Measurements from ENCODE around the gene VIL1. TPM values are rescaled to one million over a fixed set of nuclear protein-coding genes. Genes with fewer than 3 reads are reported as not detected.

VIL1 gene
- total and polyA plus RNA-seq, 2 of the 8 experiments (the other 6 are each of a cell fraction or from before 2014, with no cell fraction given), result 6.2 to 7.0 TPM

DNA sequence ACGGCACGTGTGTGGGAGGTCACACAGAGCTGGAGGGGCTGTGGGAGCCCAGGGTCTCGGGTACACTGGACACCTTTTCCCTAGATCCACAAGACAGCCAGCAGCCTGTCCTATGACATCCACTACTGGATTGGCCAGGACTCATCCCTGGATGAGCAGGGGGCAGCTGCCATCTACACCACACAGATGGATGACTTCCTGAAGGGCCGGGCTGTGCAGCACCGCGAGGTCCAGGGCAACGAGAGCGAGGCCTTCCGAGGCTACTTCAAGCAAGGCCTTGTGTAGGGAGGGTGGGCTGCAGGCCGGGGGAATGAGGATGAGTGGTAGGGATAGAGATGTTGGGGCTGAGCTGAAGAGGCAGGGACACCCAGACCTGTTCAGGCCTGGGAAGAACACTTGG is 6.6 kb downstream of the VIL1 start:
- H3K27me3 ChIP-seq (replicated peaks in 1 of 4; ENCODE audit: control insufficient read depth in 3 of 4, extremely low read depth in 1 of 4, insufficient read depth in 3 of 4, low read length in 3 of 4), result no peaks in the 10 kb centered on the region
- no peak overlapping the region for H2BK5ac ChIP-seq (ENCODE audit: low read depth, low read length)
- no peak overlapping the region for H3K18ac ChIP-seq (ENCODE audit: extremely low read depth, low read length)
- no peak overlapping the region for H2AK5ac ChIP-seq (ENCODE audit: low read depth, low read length)
- H3K79me1 ChIP-seq (ENCODE audit: low read depth, low read length), result no peaks in the 10 kb centered on the region; the same call in 1 of the 2 replicates
- no peaks in the 10 kb centered on the region for H3K23me2 ChIP-seq (ENCODE audit: low read depth, low read length)
- no peak overlapping the region for H3K23ac ChIP-seq (ENCODE audit: insufficient read length)
- TF ChIP-seq BRCA1 (IDR thresholded peaks at IDR 0.05; ENCODE audit: low read depth, low read length), result no peak
- no peak for TF ChIP-seq SIX5 (IDR thresholded peaks at IDR 0.05; ENCODE audit: low read depth, low read length)
- no peak for TF ChIP-seq KDM4A (IDR thresholded peaks at IDR 0.05; ENCODE audit: low read depth, low read length, severe bottlenecking)
- no peak for TF ChIP-seq BCL11A (IDR thresholded peaks at IDR 0.05; ENCODE audit: low read depth in 2 of 2, low read length in 2 of 2)
- TF ChIP-seq EGR1 (IDR thresholded peaks at IDR 0.05; ENCODE audit: borderline replicate concordance, low read depth, low read length), result no peak
- no peak for TF ChIP-seq BACH1 (IDR thresholded peaks at IDR 0.05; ENCODE audit: low read length)
- TF ChIP-seq SP2 (IDR thresholded peaks at IDR 0.05; ENCODE audit: low read length), result no peak
- TF ChIP-seq JUND (IDR thresholded peaks at IDR 0.05; ENCODE audit: low read length), result no peak
- TF ChIP-seq CHD2 (IDR thresholded peaks at IDR 0.05; ENCODE audit: low read length), result no peak
- no peak for TF ChIP-seq POU5F1 (IDR thresholded peaks at IDR 0.05; ENCODE audit: low read depth, low read length)
- no peak for TF ChIP-seq CREB1 (IDR thresholded peaks at IDR 0.05)
- no peak for TF ChIP-seq CTBP2 (IDR thresholded peaks at IDR 0.05; ENCODE audit: borderline replicate concordance, insufficient read depth, insufficient read length, low read length)
- no peak overlapping the region for H2BK120ac ChIP-seq (replicated peaks; ENCODE audit: low read depth, low read length)
- H2BK12ac ChIP-seq (ENCODE audit: low read depth, low read length), result no peak overlapping the region
- no peaks in the 10 kb centered on the region for H3K36me3 ChIP-seq (ENCODE audit: control insufficient read depth in 2 of 4, insufficient read depth in 4 of 4, low read length in 3 of 4)
- no peaks in the 10 kb centered on the region for H4K20me1 ChIP-seq (replicated peaks in 1 of 2; ENCODE audit: control insufficient read depth in 1 of 2, insufficient read depth in 2 of 2, low read length in 2 of 2)
- no peak overlapping the region for H3K56ac ChIP-seq (replicated peaks; ENCODE audit: insufficient read length, low read depth, low read length)
- H2BK20ac ChIP-seq (ENCODE audit: low read length), result no peak overlapping the region
- 91% methylated on average over 10 of the region's 10 CpGs; no CpG with 5 or more reads in 1 of the 2 experiments for WGBS, 2 experiments (ENCODE audit: extremely low coverage in 1 of 2, insufficient coverage in 1 of 2, insufficient read length in 1 of 2, insufficient replicate concordance in 2 of 2, low coverage in 1 of 2, low lambda C conversion rate in 2 of 2, missing lambda C conversion rate in 1 of 2)
- no peak overlapping the region for H2AFZ ChIP-seq (ENCODE audit: low read length)
- POLR2A ChIA-PET (ENCODE audit: partially characterized antibody), result interaction anchor here (0.5 to 1.0 kb wide), 2 partner anchors 11 to 163 kb away, joined by 3 to 6 read pairs; no protein-coding TSS in a partner anchor
- H3K9ac ChIP-seq (replicated peaks in 1 of 4; ENCODE audit: extremely low read depth in 1 of 4, low read depth in 3 of 4, low read length in 3 of 4), result no peak overlapping the region
- H4K5ac ChIP-seq (ENCODE audit: insufficient read length, low read depth, low read length), result no peak overlapping the region
- peaks cover 0 to 3% (median 0%) of the 10 kb centered on the region in 4 experiments; a peak in 1 of 7 replicates for H3K4me1 ChIP-seq (replicated peaks in 1 of 4; ENCODE audit: control insufficient read depth in 3 of 4, insufficient read depth in 4 of 4, low read length in 3 of 4)
- no peak for FAIRE-seq
- no peak overlapping the region for H3K14ac ChIP-seq (ENCODE audit: insufficient read length)
- no peak overlapping the region for H3K4me3 ChIP-seq (ENCODE audit: extremely low read depth in 1 of 4, insufficient read depth in 2 of 4, low read depth in 3 of 4, low read length in 4 of 4)
- CTCF ChIA-PET (ENCODE audit: partially characterized antibody), result interaction anchor here (0.9 kb wide), 1 partner anchor 68 kb away, joined by 3 read pairs; no protein-coding TSS in a partner anchor
- H3K27ac ChIP-seq (ENCODE audit: low read depth, low read length), result no peak overlapping the region
- no peak for DNase-seq (ENCODE audit: low read depth in 1 of 2, low spot score in 2 of 2)
- H3K9me3 ChIP-seq (ENCODE audit: insufficient read depth in 2 of 2, low read depth in 1 of 2, low read length in 1 of 2), result no peaks in the 10 kb centered on the region
- H3K4me2 ChIP-seq (ENCODE audit: insufficient read depth in 1 of 2, low read depth in 2 of 2, low read length in 2 of 2), result no peak overlapping the region
- H4K8ac ChIP-seq (ENCODE audit: extremely low read depth, insufficient read depth, low read length), result no peak overlapping the region
- H2BK15ac ChIP-seq (ENCODE audit: low read length), result no peak overlapping the region
- H3K79me2 ChIP-seq (ENCODE audit: control insufficient read depth in 1 of 2, insufficient read depth in 2 of 2, low read length in 2 of 2), result no peaks in the 10 kb centered on the region
- H3K4ac ChIP-seq (replicated peaks; ENCODE audit: insufficient read length, low read depth, low read length), result no peak overlapping the region
- H4K91ac ChIP-seq (replicated peaks; ENCODE audit: insufficient read length, low read length), result no peak overlapping the region
